Natural killer cell treated with Interleukin-12 subunit alpha and Interleukin-12 subunit beta and Interleukin-15 and Interleukin-18, amount 100 ng/mL, for 72 hours (primary cell): Measurements from ENCODE around the gene PLEKHA3. TPM values are rescaled to one million over a fixed set of nuclear protein-coding genes. Genes with fewer than 3 reads are reported as not detected.
"Not testable (repeated sequence)": the region's sequence is repeated elsewhere in the genome, so short reads cannot be mapped to it uniquely, and the experiment has no call there.

Experiments
- ATAC-seq, 2 donors: fragments of 150-1000 bp; cut with Tn5 transposase in 1 of 2; sonication (Bioruptor Pico), chemical (Tn5 transposase) in 1 of 2; 2 replicates each; pipeline ENCODE4 v1.10.0; 2021
- DNase-seq: peaks from one replicate; pipeline ENCODE4 v3.0.0; 2022; ENCODE audit warnings: low spot score
- H3K27ac Mint-ChIP-seq, 2 donors: 1 replicate in 1 of 2; 2 replicates in 1 of 2; pipeline ENCODE4 v1.8.0; 2022; ENCODE audit warnings: mixed read lengths in 2 of 2, mild to moderate bottlenecking in 1 of 2, moderate library complexity in 1 of 2
- H3K27me3 Mint-ChIP-seq, 2 donors: 1 replicate in 1 of 2; 2 replicates in 1 of 2; pipeline ENCODE4 v1.8.0; 2022; ENCODE audit warnings: mixed read lengths in 2 of 2
- H3K36me3 Mint-ChIP-seq: one replicate; pipeline ENCODE4 v1.8.0; 2022; ENCODE audit warnings: mixed read lengths
- H3K4me1 Mint-ChIP-seq, 2 donors: 1 replicate in 1 of 2; 2 replicates in 1 of 2; pipeline ENCODE4 v1.8.0; 2022; ENCODE audit warnings: low read depth in 2 of 2, mixed read lengths in 2 of 2, mild to moderate bottlenecking in 1 of 2
- H3K4me3 Mint-ChIP-seq: one replicate; pipeline ENCODE4 v1.8.0; 2022; ENCODE audit warnings: mixed read lengths
- H3K9me3 Mint-ChIP-seq: 2 replicates; pipeline ENCODE4 v1.8.0; 2022; ENCODE audit warnings: mixed read lengths
- total RNA-seq, 2 donors: library from RNA; stranded (reverse); gene quantifications; one replicate each; pipeline ENCODE4 v1.2.3, GENCODE V29; 2022

The PLEKHA3 gene
- total RNA-seq, 2 donors from 2014 or later = 36.7 to 41.2 TPM

DNA sequence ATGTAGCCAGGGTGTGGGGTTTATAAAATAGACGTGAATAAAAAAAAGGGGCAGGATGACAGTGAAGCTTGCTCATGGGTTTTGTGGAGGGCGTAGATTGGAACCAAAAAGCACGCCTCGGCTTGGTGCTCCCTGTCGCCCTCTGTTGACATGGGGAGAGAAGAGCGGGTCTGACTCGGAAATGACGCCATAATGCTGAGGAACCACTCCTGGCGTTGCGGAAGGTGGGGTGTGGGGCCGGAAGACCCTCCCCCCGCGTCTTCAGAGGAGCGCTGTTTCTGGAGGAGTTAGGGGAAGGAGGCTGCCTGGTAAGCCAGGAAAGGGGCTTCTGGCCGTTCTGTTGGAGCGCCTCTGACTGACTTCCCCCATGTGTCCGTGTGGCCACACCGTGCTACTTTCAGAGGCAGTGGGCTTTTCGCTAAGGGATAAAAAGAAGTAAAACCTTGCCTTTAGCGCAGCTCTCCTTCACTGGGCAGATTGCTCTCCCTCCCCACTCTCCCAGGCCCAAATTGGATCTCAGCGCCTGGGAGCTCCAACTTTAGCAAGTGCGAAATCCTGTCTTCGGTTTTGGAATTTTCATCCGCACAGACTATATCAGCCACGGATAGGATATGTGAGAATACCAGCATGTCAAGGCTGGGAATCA, 42.8 kb downstream of the PLEKHA3 start:
- Mint-ChIP-seq H3K4me1 (peaks cover 11 to 13% of the 10 kb centered on the region in 2 donors), H3K9me3 (no peaks in the 10 kb centered on the region), H3K36me3 (no peaks in the 10 kb centered on the region), H3K27ac (peak overlapping the region; percentile 74 to 90), H3K27me3 (no peaks in the 10 kb centered on the region), H3K4me3 (peak overlapping the region; percentile 89)
- DNase-seq (peak; percentile 79), ATAC-seq (peak; percentile 98)

DNA sequence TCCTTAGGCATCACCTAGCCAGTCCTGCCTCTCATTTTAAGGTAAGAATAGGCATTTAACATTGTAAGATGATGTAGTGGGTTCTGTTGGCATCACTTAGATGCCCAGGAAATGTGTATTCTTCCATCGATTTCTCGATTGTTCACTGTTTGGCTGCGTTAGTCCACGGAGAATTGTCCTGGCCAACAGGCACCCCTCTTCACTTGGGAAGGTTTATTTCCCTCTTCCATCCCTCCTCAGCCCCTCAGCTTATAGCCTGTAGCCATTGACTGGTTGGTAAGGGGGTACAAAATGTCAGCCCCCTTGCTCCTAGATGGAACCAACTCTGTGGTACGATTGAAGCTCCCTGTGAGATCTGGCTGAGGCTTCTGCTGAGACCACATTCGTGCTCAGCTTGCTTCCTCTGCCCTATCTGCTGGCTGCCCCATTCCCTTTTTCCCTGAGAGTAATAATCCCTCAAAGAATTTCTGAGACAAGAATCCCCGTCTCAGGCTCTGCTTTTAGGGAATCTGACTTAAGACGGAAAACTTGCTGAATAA, 43.4 kb downstream of the PLEKHA3 start:
- Mint-ChIP-seq H3K36me3 (no peaks in the 10 kb centered on the region), H3K9me3 (no peaks in the 10 kb centered on the region), H3K4me1 (peaks cover 11 to 13% of the 10 kb centered on the region in 2 donors), H3K4me3 (peak overlapping the region; percentile 89), H3K27ac (peak overlapping the region; percentile 74 to 90), H3K27me3 (no peaks in the 10 kb centered on the region)
- DNase-seq (no peak), ATAC-seq (no peak)

DNA sequence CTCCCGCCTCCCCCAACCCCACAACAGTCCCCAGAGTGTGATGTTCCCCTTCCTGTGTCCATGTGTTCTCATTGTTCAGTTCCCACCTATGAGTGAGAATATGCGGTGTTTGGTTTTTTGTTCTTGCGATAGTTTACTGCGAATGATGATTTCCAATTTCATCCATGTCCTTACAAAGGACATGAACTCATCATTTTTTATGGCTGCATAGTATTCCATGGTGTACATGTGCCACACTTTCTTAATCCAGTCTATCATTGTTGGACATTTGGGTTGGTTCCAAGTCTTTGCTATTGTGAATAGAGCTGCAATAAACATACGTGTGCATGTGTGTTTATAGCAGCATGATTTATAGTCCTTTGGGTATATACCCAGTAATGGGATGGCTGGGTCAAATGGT, 44.8 kb downstream of the PLEKHA3 start:
- H3K27ac Mint-ChIP-seq, H3K27me3 Mint-ChIP-seq, H3K9me3 Mint-ChIP-seq, H3K36me3 Mint-ChIP-seq, H3K4me3 Mint-ChIP-seq, DNase-seq, ATAC-seq: not testable (repeated sequence)
- peaks cover 11 to 13% of the 10 kb centered on the region in 2 donors for H3K4me1 Mint-ChIP-seq

DNA sequence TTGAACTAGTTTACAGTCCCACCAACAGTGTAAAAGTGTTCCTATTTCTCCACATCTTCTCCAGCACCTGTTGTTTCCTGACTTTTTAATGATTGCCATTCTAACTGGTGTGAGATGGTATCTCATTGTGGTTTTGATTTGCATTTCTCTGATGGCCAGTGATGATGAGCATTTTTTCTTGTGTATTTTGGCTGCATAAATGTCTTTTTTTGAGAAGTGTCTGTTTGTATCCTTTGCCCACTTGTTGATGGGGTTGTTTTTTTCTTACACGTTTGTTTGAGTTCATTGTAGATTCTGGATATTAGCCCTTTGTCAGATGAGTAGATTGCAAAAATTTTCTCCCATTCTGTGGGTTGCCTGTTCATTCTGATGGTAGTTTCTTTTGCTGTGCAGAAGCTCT, 45.2 kb downstream of the PLEKHA3 start:
- ATAC-seq, H3K27ac Mint-ChIP-seq, H3K27me3 Mint-ChIP-seq, H3K36me3 Mint-ChIP-seq, DNase-seq, H3K9me3 Mint-ChIP-seq: not testable (repeated sequence)
- Mint-ChIP-seq H3K4me3 (peak overlapping the region; percentile 41), H3K4me1 (peaks cover 12 to 16% of the 10 kb centered on the region in 2 donors)

DNA sequence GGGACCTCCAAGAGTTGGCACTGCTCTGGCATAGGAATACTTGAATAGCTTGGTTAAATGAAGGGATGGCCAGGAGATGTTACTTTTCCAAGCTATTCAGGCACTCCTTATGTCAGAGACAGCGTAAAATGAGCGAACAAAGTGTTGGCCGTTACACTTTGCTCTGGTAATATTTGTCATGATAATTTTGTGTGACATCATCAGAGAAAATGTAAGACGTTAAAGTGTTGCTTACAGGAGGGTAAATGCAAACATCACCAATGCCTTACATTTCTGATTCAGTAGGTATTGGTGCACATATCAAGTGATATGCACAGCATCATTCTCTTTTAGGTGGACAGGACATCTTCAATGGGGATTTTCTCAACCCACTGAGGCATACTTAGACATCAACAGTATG, 46.0 kb downstream of the PLEKHA3 start:
- DNase-seq (no peak), ATAC-seq (no peak)
- Mint-ChIP-seq H3K4me1 (peaks cover 20 to 24% of the 10 kb centered on the region in 2 donors), H3K9me3 (no peaks in the 10 kb centered on the region), H3K27ac (no peak overlapping the region), H3K36me3 (no peaks in the 10 kb centered on the region), H3K4me3 (no peak overlapping the region), H3K27me3 (no peaks in the 10 kb centered on the region)

DNA sequence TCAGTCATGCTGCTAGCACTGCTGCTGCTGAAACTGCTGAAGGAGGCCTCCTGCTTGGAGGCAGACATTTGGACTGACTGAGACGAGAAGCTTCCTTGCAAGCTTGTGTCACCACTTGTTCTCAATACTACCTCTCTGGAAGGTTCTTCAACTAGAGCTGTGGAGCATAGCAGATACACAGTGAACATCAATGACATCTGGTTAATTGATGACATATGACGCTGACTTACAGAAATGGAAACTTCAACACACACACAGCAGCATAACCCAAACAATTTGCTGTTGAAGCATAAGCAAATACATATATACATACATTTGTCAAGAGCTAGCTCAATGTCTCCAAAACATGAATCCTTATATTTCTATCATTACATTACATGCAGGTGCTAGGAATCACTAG, 47.3 kb downstream of the PLEKHA3 start:
- Mint-ChIP-seq H3K4me3 (no peak overlapping the region), H3K27me3 (no peaks in the 10 kb centered on the region), H3K9me3 (no peaks in the 10 kb centered on the region), H3K36me3 (peaks cover 7% of the 10 kb centered on the region), H3K4me1 (peaks cover 26 to 27% of the 10 kb centered on the region in 2 donors), H3K27ac (no peak overlapping the region)
- DNase-seq (no peak), ATAC-seq (no peak)

DNA sequence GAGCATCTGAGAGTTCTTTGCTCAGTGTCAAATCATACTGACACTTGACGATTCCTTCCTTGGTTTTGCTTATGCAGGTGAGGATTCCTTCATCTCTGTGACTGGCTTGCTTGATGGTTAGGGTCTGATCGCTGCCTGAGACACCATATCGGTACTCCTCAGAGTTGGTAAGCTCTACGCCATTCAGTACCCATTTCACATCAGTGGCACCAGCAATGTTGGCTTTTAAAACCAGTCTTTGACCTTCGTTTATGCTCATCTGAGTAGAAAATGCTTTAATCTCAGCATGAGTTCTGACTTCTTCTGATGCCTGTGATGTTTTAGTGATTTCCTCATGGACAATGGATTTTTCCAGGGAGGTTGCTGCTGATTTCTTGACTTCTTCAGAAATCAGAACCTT, 48.4 kb downstream of the PLEKHA3 start:
- no peak overlapping the region for H3K4me3 Mint-ChIP-seq
- no peak overlapping the region for H3K27ac Mint-ChIP-seq
- ATAC-seq = no peak
- DNase-seq = no peak
- H3K27me3 Mint-ChIP-seq = no peaks in the 10 kb centered on the region
- no peaks in the 10 kb centered on the region for H3K9me3 Mint-ChIP-seq
- peaks cover 15% of the 10 kb centered on the region for H3K36me3 Mint-ChIP-seq
- peaks cover 24 to 26% of the 10 kb centered on the region in 2 donors for H3K4me1 Mint-ChIP-seq

DNA sequence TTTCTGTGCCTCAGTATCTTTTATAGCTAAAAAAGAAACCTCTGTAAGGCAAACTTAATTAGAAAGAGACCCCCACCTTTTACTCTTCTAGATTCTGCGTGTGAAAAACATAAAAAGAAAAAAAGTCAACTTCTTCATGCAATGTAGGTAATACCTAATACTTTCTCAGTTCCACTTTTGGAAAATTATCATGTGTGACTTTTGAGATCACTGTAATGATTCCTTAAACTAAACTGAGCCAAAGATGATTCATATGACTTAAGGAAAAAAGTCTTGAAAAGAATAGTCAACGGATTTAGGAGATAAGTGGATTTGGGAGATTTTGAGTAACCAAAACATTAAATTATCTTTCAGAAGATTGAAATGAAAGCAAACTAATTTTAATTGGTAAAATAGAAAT, 48.9 kb downstream of the PLEKHA3 start:
- Mint-ChIP-seq H3K27me3 (no peaks in the 10 kb centered on the region), H3K9me3 (no peaks in the 10 kb centered on the region), H3K36me3 (peaks cover 21% of the 10 kb centered on the region), H3K4me3 (no peak overlapping the region), H3K27ac (no peak overlapping the region), H3K4me1 (peaks cover 19 to 31% of the 10 kb centered on the region in 2 donors)
- ATAC-seq (no peak), DNase-seq (no peak)

DNA sequence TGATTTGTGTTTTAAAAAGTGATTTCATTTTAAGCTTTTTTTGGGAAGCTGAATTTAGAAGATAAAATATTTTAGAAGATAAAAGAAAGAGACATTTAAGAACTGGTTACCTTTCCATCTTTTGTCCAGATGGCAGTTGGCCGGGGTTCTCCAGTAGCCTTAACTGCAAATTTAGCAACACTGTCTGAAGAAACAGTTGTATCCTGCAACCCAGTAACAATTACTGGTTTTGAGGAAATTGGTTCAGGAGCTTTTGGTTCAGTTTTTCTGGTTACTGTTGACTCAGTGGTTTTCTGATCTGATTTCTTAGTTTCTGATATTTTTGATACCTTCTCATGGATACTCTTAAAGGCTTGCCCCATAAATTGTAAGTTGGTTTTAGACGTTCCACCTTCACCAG, 49.9 kb downstream of the PLEKHA3 start:
- H3K9me3 Mint-ChIP-seq = no peaks in the 10 kb centered on the region
- no peaks in the 10 kb centered on the region for H3K27me3 Mint-ChIP-seq
- DNase-seq (no peak), ATAC-seq (no peak)
- H3K36me3 Mint-ChIP-seq = peaks cover 30% of the 10 kb centered on the region
- peak overlapping the region; percentile 15 to 22 for H3K27ac Mint-ChIP-seq
- H3K4me1 Mint-ChIP-seq = peaks cover 16 to 33% of the 10 kb centered on the region in 2 donors
- peak overlapping the region; percentile 36 for H3K4me3 Mint-ChIP-seq

DNA sequence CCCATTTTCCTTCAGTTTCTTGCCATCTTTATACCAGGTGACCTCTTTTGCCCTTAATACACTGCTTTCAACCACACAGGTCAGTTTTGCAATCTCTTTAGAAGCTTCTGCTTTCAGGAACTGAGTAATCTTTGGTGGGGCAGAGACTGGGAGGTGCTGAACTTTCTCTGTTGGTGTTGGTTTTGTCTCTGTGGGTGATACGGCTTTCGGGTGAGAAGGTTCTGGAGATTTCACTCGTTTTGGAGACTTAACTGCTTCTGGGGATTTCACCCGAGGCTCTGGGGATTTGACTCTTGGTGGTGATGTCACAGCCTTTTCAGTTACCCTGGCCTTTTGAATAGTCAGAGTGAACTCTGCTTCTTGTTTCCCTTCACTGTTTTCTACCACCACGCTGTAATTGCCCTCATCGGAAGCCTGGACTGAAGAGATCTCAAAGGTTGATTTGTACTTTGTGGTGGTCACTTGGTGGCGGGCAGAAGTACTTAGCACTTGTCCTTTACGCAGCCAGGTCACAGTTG, 50.4 kb downstream of the PLEKHA3 start:
- ATAC-seq (peak; percentile 89 to 94), DNase-seq (peak; percentile 68)
- H3K4me1 Mint-ChIP-seq = peaks cover 14 to 30% of the 10 kb centered on the region in 2 donors
- peak overlapping the region; percentile 15 to 22 for H3K27ac Mint-ChIP-seq
- no peaks in the 10 kb centered on the region for H3K9me3 Mint-ChIP-seq
- peak overlapping the region; percentile 36 for H3K4me3 Mint-ChIP-seq
- H3K27me3 Mint-ChIP-seq = no peaks in the 10 kb centered on the region
- H3K36me3 Mint-ChIP-seq = peaks cover 33% of the 10 kb centered on the region

DNA sequence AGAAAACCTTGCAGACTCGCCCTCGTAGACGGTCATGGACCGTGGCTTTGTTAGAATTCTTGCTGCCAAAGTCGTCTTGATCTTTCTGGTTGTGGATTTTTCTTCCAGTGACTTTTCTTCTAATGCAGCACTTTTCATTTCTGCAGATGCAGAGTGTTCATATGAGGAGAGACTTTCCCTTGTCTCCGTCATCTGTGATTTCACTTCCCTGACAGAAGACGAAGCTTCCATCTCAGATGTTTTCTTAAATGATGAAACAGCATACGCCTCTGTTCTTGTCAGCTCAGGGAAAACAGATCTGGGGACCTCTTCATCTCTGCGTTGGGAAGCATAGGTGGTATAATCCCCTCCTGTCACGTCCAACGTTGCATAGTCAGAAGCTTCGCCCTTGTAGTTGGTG, 50.9 kb downstream of the PLEKHA3 start:
- Mint-ChIP-seq H3K4me3 (peak overlapping the region; percentile 36), H3K27me3 (no peaks in the 10 kb centered on the region), H3K4me1 (peaks cover 12 to 28% of the 10 kb centered on the region in 2 donors), H3K27ac (peak overlapping the region; percentile 15 to 22), H3K9me3 (no peaks in the 10 kb centered on the region), H3K36me3 (peaks cover 33% of the 10 kb centered on the region)
- ATAC-seq (no peak), DNase-seq (no peak)

DNA sequence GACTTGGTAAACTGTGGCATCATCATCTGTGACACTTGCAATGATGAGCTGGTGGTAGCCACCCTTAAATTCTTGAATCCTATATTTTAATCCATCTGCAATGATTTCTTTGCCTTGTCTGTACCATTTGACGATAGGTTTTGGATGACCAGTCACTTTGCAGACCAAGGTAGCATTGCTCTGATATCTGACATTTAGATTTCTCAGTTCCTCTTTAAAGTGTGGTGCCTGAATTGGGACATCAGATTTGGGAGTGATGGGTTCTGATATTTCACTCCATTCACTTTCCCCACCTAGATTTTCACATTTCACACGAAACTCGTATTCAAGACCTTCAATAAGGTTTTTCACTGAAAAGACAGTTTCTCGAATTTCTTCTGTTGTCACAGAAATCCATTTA, 55.8 kb downstream of the PLEKHA3 start:
- no peak overlapping the region for H3K4me3 Mint-ChIP-seq
- no peak for ATAC-seq
- DNase-seq = no peak
- peaks cover 33% of the 10 kb centered on the region for H3K36me3 Mint-ChIP-seq
- H3K27me3 Mint-ChIP-seq = no peaks in the 10 kb centered on the region
- no peaks in the 10 kb centered on the region for H3K9me3 Mint-ChIP-seq
- peaks cover 7 to 21% of the 10 kb centered on the region in 2 donors for H3K4me1 Mint-ChIP-seq
- no peak overlapping the region for H3K27ac Mint-ChIP-seq

DNA sequence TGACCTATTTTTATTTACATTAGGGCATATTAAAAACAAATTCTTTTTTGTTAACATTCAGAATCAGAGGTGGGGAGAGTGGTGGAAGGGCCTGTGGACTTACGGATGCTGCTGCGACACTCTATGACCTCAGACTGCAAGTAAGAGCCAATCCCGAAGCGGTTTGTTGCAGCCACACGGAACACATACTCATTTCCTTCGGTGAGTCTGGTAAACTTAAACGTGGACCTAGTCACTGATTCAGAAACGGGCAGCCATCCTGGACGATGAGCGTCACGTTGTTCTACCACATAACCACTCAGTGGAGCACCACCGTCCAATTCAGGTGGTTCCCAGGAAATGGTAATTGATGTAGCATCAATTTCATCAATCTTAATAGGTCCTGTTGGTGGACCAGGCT, 61.9 kb downstream of the PLEKHA3 start:
- no peak for ATAC-seq
- Mint-ChIP-seq H3K27ac (no peak overlapping the region), H3K4me1 (peaks cover 0 to 4% of the 10 kb centered on the region in 2 donors), H3K4me3 (no peak overlapping the region), H3K36me3 (no peaks in the 10 kb centered on the region), H3K9me3 (no peaks in the 10 kb centered on the region), H3K27me3 (no peaks in the 10 kb centered on the region)
- DNase-seq = no peak

DNA sequence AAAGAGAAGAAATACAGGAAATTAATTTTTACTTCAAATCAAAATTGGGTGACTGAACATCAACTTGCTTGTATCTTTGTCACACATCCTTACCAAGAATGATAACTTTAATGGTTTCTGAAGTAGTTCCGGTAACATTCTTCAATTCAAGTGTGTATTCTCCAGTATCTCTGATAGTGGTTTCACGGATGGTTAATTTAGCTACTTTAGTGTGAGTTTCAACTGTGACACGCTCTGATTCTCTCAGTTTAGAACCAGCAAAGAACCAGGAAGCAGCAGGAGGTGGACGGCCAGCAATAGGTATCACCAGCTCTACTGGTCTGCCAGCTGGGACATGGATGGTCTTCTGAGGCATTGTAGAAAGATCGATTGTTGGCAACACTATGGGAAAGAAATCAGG, 62.3 kb downstream of the PLEKHA3 start:
- no peak for DNase-seq
- Mint-ChIP-seq H3K36me3 (peaks cover 1% of the 10 kb centered on the region), H3K9me3 (no peaks in the 10 kb centered on the region), H3K4me3 (no peak overlapping the region), H3K27ac (no peak overlapping the region), H3K27me3 (no peaks in the 10 kb centered on the region), H3K4me1 (peaks cover 0 to 4% of the 10 kb centered on the region in 2 donors)
- ATAC-seq = no peak
